ENCODE measurements around the gene PAX7.

DNA sequence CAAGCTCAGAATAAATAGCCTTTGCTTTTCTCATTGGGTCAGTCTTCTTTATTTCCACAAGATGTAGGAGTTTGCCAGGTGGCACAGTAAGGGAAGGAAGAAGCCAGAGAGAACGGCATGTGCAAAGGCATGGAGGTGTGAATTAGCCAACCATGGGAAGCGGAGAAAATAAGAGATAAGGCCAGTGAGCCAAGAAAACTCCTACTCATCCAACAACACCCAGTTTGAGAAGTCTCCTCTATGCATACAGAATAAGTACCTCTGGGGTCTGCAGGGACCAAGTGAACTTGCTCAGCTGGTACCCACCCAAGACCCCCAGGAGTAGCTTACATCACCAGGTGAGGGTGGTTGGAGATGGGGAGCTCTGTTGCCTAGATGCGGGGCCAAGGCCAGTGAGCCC is 162.1 kb downstream of the PAX7 start:
- TF ChIP-seq, protein P1, sequence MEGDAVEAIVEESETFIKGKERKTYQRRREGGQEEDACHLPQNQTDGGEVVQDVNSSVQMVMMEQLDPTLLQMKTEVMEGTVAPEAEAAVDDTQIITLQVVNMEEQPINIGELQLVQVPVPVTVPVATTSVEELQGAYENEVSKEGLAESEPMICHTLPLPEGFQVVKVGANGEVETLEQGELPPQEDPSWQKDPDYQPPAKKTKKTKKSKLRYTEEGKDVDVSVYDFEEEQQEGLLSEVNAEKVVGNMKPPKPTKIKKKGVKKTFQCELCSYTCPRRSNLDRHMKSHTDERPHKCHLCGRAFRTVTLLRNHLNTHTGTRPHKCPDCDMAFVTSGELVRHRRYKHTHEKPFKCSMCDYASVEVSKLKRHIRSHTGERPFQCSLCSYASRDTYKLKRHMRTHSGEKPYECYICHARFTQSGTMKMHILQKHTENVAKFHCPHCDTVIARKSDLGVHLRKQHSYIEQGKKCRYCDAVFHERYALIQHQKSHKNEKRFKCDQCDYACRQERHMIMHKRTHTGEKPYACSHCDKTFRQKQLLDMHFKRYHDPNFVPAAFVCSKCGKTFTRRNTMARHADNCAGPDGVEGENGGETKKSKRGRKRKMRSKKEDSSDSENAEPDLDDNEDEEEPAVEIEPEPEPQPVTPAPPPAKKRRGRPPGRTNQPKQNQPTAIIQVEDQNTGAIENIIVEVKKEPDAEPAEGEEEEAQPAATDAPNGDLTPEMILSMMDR (IDR thresholded peaks at IDR 0.05) = no peak
- no peak for TF ChIP-seq POLR2A (IDR thresholded peaks at IDR 0.05)

Data from uterus (tissue), 2 donors.